HepG2 (cell line): ENCODE measurements around the gene TBC1D16. TPM values are rescaled to one million over a fixed set of nuclear protein-coding genes. Genes with fewer than 3 reads are reported as not detected.

Experiments
- FOXP1 ChIP-seq, 2 experiments: fragments of 450-650 bp in 1 of 2; IDR thresholded peaks; 2 replicates each; pipeline ENCODE4 v1.6.1; 2017 to 2018; ENCODE audit warnings: antibody characterized with exemption in 1 of 2
- MLLT10 ChIP-seq: sonication (generic); formaldehyde crosslinking; IDR thresholded peaks from 2 replicates; pipeline ENCODE4 v1.4.0; 2020; ENCODE audit warnings: missing genetic modification reagents
- TEAD2 ChIP-seq: sonication (generic); formaldehyde crosslinking; IDR thresholded peaks from 2 replicates; pipeline ENCODE4 v1.9.0; 2021; ENCODE audit warnings: missing genetic modification reagents
- polyA plus RNA-seq, 8 experiments: library from polyadenylated mRNA; depleted of rRNA in 3 of 8; stranded (reverse) in 7 of 8; unstranded in 1 of 8; fragments of >200 nt; fragmentation: Illumina TruSeq in 4 of 8; extraction: Trizol in 4 of 8; gene quantifications; 2 replicates each; pipeline versions ENCODE4 v1.2.1 to v1.2.3, GENCODE V29; 2011 to 2016; ENCODE audit warnings: low read depth in 4 of 8, missing spikeins in 1 of 8, mixed read lengths in 1 of 8; ENCODE audit not compliant: insufficient read depth in 1 of 8
- total RNA-seq, 5 experiments: library from RNA; depleted of rRNA; stranded (reverse); fragments of >200 nt; fragmentation: Illumina TruSeq; extraction: Trizol; gene quantifications; 2 replicates each; pipeline ENCODE4 v1.2.3, GENCODE V29; 2016; ENCODE audit warnings: low read depth in 1 of 5
- TF ChIP-seq, protein P1 (sequence below): sonication (generic); formaldehyde crosslinking; IDR thresholded peaks from 2 replicates; pipeline ENCODE4 v1.5.0; 2020; ENCODE audit warnings: mild to moderate bottlenecking, missing genetic modification reagents, borderline replicate concordance
- TF ChIP-seq, protein P2 (sequence below): sonication (generic); formaldehyde crosslinking; IDR thresholded peaks from one replicate; pipeline ENCODE4 v1.5.1; 2020; ENCODE audit warnings: mild to moderate bottlenecking, missing genetic modification reagents; ENCODE audit errors: not compliant biosample characterization
- TF ChIP-seq, protein P3 (sequence below): sonication (generic); formaldehyde crosslinking; IDR thresholded peaks from 2 replicates; pipeline ENCODE4 v1.4.0; 2020; ENCODE audit warnings: missing genetic modification reagents, borderline replicate concordance
- TF ChIP-seq, protein P4 (sequence below): sonication (generic); formaldehyde crosslinking; IDR thresholded peaks from 2 replicates; pipeline ENCODE4 v1.5.0; 2020; ENCODE audit warnings: mild to moderate bottlenecking, missing genetic modification reagents, moderate library complexity

TBC1D16 gene
- total and polyA plus RNA-seq, 2 of the 13 experiments (the other 11 are each of a cell fraction or from before 2014, with no cell fraction given) = 14.9 to 24.9 TPM

DNA sequence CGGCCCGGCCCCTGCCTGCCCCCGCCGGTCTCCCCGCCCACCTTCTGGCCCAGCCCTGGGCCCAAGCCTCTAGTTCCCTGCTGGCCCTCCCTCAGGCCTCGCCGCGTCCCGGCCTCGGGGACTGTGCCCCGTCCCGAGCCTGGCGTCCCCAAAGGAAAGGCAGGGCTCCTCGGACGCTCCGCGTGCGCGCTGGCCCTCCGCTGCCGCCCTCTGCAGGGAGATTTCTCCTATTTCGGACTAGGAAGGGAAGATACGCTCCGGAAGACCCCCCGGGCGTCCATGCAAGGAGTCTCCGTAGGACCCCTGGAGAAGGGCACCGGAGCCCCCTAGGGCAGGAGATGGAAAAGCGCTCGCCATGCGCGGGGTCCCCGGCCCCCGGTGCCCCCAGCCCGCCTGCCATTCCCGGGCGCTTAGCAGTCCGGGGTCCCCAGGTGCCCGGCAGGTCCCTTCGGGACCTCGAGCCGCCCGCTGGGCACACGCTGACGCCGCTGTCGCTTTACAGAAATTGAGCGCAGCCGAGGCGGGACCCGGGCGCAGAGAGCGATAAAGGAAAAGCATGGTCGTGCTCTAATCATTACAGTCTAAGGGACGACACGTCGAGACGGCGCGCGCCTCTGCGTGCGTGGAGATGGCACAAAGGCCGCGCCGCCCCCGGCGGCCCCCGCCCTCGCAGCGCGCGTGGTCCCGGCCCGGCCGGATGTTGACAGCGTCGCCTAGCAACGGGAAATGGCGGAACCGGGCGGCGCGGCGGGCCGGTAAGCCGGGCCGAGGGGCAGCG, 454 bp upstream of the TBC1D16 start, which contains the start of gene CCDC40 (continued):
- TF ChIP-seq, protein P1, sequence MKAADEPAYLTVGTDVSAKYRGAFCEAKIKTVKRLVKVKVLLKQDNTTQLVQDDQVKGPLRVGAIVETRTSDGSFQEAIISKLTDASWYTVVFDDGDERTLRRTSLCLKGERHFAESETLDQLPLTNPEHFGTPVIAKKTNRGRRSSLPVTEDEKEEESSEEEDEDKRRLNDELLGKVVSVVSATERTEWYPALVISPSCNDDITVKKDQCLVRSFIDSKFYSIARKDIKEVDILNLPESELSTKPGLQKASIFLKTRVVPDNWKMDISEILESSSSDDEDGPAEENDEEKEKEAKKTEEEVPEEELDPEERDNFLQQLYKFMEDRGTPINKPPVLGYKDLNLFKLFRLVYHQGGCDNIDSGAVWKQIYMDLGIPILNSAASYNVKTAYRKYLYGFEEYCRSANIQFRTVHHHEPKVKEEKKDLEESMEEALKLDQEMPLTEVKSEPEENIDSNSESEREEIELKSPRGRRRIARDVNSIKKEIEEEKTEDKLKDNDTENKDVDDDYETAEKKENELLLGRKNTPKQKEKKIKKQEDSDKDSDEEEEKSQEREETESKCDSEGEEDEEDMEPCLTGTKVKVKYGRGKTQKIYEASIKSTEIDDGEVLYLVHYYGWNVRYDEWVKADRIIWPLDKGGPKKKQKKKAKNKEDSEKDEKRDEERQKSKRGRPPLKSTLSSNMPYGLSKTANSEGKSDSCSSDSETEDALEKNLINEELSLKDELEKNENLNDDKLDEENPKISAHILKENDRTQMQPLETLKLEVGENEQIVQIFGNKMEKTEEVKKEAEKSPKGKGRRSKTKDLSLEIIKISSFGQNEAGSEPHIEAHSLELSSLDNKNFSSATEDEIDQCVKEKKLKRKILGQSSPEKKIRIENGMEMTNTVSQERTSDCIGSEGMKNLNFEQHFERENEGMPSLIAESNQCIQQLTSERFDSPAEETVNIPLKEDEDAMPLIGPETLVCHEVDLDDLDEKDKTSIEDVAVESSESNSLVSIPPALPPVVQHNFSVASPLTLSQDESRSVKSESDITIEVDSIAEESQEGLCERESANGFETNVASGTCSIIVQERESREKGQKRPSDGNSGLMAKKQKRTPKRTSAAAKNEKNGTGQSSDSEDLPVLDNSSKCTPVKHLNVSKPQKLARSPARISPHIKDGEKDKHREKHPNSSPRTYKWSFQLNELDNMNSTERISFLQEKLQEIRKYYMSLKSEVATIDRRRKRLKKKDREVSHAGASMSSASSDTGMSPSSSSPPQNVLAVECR (CRISPR knock-in tag) = peak; percentile 100
- TF ChIP-seq, protein P2, sequence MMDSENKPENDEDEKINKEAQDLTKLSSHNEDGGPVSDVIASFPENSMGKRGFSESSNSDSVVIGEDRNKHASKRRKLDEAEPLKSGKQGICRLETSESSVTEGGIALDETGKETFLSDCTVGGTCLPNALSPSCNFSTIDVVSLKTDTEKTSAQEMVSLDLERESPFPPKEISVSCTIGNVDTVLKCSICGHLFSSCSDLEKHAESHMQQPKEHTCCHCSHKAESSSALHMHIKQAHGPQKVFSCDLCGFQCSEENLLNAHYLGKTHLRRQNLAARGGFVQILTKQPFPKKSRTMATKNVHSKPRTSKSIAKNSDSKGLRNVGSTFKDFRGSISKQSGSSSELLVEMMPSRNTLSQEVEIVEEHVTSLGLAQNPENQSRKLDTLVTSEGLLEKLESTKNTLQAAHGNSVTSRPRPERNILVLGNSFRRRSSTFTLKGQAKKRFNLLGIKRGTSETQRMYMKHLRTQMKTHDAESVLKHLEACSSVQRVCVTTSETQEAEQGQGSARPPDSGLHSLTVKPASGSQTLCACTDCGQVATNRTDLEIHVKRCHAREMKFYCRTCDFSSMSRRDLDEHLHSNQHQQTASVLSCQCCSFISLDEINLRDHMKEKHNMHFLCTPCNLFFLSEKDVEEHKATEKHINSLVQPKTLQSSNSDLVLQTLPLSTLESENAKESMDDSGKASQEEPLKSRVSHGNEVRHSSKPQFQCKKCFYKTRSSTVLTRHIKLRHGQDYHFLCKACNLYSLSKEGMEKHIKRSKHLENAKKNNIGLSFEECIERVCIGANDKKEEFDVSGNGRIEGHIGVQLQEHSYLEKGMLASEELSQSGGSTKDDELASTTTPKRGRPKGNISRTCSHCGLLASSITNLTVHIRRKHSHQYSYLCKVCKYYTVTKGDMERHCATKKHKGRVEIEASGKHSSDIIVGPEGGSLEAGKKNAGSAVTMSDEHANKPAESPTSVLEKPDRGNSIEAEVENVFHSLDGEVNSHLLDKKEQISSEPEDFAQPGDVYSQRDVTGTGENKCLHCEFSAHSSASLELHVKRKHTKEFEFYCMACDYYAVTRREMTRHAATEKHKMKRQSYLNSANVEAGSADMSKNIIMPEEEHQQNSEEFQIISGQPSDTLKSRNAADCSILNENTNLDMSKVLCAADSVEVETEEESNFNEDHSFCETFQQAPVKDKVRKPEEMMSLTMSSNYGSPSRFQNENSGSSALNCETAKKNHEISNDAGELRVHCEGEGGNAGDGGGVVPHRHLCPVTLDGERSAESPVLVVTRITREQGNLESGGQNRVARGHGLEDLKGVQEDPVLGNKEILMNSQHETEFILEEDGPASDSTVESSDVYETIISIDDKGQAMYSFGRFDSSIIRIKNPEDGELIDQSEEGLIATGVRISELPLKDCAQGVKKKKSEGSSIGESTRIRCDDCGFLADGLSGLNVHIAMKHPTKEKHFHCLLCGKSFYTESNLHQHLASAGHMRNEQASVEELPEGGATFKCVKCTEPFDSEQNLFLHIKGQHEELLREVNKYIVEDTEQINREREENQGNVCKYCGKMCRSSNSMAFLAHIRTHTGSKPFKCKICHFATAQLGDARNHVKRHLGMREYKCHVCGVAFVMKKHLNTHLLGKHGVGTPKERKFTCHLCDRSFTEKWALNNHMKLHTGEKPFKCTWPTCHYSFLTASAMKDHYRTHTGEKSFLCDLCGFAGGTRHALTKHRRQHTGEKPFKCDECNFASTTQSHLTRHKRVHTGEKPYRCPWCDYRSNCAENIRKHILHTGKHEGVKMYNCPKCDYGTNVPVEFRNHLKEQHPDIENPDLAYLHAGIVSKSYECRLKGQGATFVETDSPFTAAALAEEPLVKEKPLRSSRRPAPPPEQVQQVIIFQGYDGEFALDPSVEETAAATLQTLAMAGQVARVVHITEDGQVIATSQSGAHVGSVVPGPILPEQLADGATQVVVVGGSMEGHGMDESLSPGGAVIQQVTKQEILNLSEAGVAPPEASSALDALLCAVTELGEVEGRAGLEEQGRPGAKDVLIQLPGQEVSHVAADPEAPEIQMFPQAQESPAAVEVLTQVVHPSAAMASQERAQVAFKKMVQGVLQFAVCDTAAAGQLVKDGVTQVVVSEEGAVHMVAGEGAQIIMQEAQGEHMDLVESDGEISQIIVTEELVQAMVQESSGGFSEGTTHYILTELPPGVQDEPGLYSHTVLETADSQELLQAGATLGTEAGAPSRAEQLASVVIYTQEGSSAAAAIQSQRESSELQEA = no peak
- TF ChIP-seq, protein P3, sequence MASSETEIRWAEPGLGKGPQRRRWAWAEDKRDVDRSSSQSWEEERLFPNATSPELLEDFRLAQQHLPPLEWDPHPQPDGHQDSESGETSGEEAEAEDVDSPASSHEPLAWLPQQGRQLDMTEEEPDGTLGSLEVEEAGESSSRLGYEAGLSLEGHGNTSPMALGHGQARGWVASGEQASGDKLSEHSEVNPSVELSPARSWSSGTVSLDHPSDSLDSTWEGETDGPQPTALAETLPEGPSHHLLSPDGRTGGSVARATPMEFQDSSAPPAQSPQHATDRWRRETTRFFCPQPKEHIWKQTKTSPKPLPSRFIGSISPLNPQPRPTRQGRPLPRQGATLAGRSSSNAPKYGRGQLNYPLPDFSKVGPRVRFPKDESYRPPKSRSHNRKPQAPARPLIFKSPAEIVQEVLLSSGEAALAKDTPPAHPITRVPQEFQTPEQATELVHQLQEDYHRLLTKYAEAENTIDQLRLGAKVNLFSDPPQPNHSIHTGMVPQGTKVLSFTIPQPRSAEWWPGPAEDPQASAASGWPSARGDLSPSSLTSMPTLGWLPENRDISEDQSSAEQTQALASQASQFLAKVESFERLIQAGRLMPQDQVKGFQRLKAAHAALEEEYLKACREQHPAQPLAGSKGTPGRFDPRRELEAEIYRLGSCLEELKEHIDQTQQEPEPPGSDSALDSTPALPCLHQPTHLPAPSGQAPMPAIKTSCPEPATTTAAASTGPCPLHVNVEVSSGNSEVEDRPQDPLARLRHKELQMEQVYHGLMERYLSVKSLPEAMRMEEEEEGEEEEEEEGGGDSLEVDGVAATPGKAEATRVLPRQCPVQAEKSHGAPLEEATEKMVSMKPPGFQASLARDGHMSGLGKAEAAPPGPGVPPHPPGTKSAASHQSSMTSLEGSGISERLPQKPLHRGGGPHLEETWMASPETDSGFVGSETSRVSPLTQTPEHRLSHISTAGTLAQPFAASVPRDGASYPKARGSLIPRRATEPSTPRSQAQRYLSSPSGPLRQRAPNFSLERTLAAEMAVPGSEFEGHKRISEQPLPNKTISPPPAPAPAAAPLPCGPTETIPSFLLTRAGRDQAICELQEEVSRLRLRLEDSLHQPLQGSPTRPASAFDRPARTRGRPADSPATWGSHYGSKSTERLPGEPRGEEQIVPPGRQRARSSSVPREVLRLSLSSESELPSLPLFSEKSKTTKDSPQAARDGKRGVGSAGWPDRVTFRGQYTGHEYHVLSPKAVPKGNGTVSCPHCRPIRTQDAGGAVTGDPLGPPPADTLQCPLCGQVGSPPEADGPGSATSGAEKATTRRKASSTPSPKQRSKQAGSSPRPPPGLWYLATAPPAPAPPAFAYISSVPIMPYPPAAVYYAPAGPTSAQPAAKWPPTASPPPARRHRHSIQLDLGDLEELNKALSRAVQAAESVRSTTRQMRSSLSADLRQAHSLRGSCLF (CRISPR knock-in tag) = no peak
- TF ChIP-seq, protein P4, sequence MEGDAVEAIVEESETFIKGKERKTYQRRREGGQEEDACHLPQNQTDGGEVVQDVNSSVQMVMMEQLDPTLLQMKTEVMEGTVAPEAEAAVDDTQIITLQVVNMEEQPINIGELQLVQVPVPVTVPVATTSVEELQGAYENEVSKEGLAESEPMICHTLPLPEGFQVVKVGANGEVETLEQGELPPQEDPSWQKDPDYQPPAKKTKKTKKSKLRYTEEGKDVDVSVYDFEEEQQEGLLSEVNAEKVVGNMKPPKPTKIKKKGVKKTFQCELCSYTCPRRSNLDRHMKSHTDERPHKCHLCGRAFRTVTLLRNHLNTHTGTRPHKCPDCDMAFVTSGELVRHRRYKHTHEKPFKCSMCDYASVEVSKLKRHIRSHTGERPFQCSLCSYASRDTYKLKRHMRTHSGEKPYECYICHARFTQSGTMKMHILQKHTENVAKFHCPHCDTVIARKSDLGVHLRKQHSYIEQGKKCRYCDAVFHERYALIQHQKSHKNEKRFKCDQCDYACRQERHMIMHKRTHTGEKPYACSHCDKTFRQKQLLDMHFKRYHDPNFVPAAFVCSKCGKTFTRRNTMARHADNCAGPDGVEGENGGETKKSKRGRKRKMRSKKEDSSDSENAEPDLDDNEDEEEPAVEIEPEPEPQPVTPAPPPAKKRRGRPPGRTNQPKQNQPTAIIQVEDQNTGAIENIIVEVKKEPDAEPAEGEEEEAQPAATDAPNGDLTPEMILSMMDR (CRISPR knock-in tag) = peak; percentile 39
- TF ChIP-seq MLLT10 (CRISPR knock-in tag) (no peak), TEAD2 (no peak), FOXP1 (IDR thresholded peaks at IDR 0.05) (no peak), FOXP1 (CRISPR knock-in tag; IDR thresholded peaks at IDR 0.05) (no peak)
